GM21390 (cell line): ENCODE measurements around the gene CYP2U1.
A peak's percentile ranks its signal among the peaks of the same experiment; 100 is the strongest.
"Not testable (repeated sequence)": the region's sequence is repeated elsewhere in the genome, so short reads cannot be mapped to it uniquely, and the experiment has no call there.

ENCODE experiments used
- ATAC-seq: cut with Tn5 transposase; IDR thresholded peaks from one replicate; pipeline ENCODE4 v1.9.1; 2021; ENCODE audit not compliant: unreplicated experiment

Gene CYP2U1

DNA sequence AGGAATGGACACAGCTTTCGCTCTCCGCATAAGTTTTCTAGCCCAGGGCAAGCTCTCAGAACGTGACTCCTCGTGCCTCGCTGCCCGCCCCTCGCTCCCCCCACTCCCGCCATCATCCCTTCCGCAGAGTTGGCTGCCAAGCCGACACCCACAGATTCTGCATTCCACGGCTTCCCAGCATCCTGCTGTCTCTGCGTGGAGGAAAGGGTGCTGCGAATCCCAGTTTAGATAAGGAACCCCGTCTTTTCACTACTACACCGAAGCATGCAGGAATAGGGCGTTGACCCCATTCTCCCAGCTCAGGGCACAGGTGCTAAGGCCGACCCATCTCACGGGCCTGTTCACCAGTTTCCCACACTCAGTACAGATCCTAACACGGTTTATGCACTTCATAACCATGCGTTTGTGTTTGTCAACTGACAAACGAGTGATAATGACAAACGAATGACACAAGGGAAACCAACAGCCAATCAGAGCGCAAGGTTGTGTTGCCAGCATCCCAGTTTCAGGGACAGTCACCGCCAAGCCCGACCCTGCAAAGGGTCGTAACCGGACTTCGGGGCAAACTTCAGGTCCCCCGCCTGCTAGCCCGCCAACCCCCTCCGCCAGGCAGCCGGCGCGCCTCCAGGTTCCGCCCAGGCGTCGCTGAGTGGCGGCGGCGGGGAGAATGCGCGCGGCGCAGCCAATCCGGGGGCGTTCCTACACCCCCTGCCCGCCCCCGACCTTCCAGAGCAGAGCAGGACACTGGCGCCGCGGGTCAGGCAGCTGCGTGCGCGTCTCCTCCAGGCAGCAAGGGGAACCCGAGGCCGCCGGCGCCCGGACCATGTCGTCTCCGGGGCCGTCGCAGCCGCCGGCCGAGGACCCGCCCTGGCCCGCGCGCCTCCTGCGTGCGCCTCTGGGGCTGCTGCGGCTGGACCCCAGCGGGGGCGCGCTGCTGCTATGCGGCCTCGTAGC, at the start of gene CYP2U1:
TSS of gene CYP2U1 (plus strand) at position 729 of the 954 bp plus-strand sequence. CDS start at position 824, 95 bp downstream.
- ATAC-seq = peak; percentile 96

DNA sequence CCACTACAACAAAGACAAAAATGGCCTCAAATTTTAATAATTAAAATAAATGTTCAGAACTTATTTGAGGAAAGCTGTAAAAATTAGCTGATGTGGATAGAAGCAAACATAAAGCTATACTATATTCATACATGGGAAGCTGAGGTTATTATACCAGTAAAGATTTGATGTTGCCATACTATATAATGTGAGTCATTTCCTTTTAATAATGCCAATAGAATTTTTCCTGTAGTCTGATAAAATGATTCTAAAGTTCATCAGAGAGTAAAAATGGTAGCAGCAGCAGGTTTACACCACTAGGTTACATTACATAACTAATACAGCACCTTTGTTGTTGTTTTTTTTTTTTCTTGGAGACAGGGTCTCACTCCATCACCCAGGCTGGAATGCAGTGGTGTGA, 45.5 kb upstream of the CYP2U1 start:
- ATAC-seq = no peak

DNA sequence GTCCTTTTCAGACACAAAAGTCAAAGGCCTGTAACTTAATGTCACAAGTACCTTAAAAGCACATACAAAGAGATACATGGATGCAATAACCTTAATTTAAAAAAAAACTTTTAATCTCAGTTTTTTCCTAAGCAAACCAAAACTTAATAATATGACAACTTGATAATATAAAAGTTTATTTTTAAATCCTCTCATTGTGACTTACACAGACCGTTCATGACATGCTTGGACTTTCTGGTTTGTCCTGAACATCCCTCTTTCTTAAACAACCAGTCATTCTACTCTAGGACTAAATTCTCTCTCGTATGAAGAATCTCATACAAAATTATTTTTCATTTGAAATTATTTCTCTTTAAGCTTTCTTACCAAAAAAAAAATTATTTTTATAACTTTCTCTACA, 43.1 kb upstream of the CYP2U1 start:
- no peak for ATAC-seq

DNA sequence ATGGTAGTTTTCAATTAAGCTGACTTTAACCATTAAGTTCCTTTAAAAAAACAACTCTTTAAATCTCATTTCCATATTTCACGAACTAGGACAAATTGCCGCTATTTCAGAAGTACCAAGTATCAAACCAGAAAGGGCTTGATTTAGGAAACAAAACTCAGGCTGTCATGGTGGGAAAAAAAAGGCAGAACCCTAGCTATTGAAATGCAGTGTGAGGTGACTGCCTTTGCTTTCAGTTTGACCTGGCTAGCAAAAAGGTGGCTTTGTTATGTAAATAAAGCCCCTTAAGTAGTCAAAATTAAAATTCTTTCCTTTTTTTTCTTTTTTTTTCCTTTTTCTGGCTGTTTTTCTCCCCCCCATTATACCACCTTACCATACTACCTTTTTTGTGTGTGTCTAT, 40.6 kb upstream of the CYP2U1 start:
- ATAC-seq = no peak

DNA sequence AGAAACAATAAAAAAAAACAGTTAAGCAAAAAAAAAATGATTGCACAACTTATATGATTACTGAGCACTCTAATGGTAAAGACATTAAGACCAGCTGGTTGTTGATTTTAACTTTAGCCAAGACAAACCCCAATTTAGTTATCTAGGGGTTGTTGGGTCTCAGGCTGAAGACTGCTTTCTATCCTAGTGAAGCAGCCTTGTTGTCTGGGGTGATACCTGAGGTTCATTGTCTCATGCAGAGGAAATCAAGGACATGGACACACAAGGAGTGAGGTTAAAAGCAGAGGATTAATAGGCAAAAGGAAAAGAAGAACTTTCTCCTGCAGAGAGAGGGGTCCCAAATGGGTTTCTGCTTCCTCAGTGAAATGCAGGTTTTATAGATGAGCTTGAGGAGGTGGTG, 40.0 kb upstream of the CYP2U1 start:
- ATAC-seq = no peak

DNA sequence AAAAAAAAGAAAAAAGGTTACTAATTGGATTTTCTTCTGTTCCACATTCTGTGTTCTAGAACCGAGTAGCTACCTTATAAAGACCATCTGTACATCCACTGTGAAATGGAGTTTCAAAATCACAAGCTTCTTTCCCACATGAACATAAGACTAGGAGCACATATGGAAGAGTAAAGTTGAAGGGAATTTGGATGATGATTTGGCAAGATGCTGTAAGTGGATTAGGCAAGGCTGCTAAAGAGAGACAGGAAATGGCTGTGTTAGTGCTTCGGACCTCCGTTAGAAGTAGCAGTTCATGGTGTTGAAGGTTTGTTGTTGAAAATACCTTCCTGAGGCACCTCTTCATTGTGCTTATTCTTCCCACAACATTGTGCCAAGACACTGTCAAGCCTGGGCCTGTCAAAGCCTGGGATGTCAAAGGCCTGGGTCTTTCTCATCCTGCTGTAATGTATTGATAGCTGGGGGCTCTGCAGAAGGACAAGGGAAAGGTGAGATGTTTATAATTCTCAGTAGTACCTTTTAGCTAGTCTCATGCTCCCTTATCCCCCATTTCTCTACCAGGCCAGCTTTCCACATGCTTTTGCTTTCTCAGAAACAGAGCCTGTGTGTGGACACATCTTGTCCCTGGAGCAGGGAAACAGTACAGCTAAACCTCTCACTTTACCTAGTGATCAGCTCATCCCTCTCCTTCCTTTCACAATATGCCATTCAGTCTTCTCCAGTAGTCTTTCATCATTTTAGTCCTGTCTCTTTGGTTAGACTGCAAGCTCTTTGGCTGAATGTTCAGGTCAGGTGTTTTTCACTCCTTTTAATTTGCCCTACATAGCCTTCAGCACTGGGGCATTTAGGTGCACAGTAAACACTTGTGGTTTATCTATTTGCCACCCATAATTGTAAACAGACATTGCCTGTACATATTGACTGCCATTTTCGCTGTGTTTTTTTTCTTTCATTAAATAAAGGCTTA, 37.9 kb upstream of the CYP2U1 start:
- no peak for ATAC-seq

DNA sequence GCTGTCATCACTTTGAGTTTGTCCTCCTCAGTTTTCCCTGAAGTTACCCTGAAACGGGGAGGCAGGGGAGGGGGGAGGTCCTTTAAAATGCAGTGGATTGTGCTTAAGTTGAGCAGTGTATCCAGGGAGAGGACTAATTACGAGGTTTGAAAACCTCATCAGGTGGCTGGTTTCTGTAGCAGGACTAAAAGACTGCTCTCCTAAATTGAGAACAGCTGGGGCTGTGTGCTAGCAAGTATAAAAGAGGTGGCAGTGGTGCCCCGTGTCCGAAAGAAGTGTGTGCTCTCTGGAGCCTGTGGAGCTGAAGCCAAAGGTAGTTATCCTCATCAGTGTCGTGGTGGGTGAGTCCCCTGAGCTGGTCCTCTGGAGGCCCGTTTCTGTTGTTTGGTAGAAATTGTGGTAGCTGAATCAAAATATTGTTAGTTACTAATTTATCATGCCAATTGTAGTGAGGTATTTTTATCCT, 37.2 kb upstream of the CYP2U1 start:
- no peak for ATAC-seq

DNA sequence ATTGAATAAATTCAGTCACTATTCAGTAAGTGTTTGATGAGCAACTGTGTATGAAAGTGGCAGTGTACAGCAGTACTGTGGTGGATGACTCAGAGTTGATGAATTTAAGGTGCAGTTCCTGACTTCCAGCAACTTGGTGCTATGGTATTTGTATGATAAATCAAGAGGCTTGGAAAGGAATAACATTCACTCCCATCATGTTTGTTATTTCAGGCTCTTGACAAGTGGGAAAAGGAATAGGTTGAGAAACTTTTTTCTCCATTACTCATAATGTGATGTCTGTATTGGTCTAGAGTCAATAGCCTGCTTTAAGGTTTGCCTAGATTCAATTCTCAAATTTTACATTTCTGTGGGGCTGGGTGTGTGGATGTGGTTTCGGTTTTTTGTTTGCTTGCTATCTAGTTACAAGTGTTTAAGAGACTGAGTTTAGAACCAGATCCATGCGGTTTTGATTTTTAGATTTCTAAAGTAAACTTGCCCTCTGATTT, 35.1 kb upstream of the CYP2U1 start:
- ATAC-seq = no peak

DNA sequence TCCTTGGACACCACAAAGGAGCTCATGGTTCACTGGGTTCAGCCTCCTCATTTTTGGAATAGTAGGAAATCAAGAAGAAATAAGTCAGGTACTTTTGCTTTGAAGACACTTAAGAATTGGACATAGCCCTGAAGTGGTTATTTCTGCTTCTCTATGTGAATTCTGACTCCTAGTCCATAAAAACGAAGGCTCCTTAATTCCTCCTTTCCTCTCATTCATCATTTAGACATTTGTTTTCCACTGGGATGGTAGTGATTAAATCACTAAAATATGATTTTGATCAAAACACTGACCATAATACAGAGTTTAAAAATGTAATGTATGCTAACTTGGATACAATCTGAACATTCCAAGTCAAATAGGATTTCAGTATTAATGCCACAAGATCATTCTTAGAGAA, 34.7 kb upstream of the CYP2U1 start:
- ATAC-seq = no peak

DNA sequence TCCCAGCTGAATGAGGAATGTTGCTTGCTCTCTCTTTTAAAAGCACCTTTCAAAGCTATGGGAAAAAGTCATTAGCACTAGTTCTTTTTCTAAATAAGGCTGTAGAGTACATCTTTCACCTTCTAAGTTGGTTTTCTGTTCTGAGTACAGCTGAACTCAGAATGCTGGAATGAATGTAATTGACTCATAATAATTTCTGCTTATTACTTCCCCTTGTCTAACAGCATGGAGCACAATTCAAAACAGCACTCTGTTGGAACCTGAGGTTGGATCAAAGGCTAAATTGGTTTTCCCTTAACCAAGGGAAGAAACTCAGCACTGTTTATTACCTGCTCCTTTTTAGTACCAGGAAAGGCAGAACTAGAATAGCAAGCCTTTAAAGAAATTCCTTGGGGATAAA, 33.5 kb upstream of the CYP2U1 start:
- ATAC-seq = no peak

DNA sequence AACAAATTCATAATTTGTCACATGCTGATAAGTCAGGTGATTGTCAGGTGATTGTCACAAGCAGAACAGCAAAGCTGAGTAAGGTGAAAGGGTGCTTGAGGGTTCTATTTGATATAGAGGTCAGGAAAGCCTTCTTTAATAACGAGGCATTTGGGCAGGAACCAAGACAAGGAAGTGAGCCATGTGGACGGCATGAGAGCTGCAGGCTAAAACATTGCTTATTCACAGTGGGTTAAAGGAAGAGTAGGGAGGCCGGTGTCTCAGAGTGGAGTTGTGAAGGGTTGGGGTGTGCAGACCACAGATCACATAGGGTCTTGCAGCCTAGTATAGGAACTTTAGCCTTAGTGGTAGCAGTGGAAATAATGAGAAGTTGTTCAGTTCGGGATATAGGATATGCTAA, 31.3 kb upstream of the CYP2U1 start:
- no peak for ATAC-seq

DNA sequence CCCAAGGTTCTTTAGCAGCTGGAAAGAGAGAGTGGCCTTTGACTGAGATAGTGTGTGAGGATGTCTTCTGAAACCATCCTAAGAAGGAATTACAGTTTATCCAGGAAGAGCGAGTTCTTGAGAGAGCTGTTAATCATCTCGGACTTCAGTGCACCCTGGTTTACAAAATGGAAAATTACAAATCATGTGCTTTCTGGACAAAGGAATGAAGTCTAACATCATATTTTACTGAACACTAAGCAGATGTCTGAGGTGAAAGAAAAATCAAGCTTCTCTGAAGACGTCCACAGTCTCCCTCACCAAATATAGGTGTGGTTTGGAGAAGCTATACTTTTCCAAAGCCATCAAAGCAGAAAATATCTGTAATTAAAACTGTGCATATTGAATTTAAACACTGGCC, 30.8 kb upstream of the CYP2U1 start:
- no peak for ATAC-seq

DNA sequence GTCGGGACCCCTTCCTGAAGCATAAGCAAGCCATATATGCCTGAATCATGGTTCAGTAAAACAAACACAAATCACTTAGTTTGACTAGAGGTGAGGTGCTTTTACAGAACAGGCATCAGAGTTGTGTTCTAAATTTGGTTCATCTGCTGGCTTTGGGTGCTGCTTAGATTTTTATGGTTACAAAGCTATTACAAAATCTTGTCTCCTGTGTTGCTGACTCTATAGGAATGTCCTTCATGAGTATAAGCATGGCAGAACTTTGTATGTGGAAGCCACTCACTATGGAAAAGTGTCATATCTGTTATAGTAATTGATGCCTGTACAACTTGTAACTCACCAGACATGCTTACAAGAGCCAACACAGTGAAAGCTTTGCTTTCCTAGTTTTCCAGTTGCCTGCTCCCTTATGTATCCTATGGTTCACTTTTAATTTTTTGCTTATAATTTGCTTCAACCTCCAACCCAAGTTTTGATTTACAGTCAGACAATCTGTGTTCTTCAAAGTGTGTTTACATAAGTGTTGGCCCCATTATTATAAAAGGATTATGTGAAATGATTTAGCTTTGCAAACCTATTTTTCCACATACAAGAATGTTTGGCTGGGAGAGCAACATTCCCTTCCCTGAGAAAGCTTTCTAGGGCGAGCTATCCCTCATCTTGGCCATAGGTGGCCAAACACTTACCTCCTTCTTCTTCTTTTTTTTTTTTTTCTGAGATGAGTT, 30.0 kb upstream of the CYP2U1 start:
- ATAC-seq = no peak

DNA sequence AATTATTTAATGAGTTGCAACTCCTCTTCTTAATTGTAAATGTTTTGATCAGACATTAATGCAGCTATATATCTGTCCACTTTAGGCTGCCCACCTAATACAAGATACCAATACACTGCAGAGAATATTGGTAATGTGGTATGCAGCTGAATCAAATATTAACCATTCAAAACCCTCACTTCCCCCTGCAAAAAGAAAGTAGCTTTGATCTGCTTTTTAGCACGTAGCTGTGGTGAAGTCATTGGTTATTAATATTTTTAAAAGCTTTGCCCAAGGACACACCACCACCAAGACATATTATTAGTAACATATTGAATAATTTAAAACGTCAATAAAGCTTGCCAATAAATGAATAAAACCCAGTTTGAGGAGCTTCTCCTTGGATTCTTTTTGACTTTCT, 28.6 kb upstream of the CYP2U1 start:
- peak; percentile 73 for ATAC-seq

DNA sequence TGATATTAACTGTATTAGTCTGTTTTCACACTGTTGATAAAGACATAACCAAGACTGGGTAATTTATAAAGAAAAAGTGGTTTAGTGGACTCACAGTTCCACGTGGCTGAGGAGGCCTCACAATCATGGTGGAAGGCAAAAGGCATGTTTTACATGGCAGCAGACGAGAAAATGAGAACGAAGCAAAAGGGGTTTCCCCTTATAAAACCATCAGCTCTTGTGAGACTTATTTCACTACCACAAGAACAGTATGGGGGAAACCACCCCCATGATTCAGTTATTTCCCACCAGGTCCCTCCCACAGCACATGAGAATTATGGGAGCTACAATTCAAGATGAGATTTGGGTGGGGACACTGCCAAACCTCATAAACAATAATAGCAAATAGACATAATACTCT, 26.3 kb upstream of the CYP2U1 start:
- not testable (repeated sequence) for ATAC-seq

DNA sequence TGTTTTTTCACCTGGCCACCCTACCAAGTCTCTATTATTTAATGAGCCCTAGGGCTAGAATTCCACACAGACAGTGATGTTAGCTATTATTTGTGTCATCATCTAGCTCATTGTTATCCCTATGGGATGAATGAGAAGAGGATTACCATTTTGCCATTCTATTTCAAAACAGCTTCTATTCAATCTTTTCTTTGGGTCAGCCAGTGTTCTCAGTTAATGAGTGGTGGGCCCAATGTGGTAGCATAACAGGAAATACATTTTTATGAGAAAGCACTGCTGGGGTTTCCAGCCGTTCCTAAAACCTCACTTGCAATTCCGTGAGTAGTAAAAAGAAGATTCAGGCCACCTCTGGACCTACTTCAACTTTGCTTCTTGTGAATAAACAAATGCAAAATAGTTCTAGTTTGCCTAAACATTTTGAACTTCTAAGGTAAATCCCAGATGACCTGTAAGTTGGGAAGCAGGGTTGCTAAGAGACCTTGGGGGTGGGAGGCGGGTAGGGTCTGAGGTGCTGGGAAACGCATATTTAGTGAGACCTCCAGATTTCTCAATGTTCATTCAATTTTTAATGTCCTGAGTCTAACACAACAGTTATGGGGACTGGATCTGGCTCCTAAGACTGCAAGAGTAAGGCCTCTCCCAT, 24.8 kb upstream of the CYP2U1 start:
- no peak for ATAC-seq

DNA sequence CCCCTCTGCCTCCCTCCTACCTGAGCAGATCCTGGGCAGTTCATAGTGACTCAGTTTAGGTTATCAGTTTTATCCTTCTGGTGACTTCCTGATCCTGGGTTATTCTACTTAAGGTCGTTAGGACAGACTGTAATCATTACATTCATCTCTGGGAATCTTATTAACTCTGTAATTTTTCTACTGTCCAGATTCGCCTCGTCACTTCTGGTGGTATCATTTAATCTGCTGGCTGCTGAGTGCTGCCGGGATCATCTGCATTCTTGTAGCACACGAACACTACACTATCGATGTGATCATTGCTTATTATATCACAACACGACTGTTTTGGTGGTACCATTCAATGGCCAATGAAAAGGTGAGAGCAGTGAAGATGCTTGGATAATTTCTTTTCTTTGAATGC, 23.0 kb upstream of the CYP2U1 start:
- ATAC-seq = no peak

DNA sequence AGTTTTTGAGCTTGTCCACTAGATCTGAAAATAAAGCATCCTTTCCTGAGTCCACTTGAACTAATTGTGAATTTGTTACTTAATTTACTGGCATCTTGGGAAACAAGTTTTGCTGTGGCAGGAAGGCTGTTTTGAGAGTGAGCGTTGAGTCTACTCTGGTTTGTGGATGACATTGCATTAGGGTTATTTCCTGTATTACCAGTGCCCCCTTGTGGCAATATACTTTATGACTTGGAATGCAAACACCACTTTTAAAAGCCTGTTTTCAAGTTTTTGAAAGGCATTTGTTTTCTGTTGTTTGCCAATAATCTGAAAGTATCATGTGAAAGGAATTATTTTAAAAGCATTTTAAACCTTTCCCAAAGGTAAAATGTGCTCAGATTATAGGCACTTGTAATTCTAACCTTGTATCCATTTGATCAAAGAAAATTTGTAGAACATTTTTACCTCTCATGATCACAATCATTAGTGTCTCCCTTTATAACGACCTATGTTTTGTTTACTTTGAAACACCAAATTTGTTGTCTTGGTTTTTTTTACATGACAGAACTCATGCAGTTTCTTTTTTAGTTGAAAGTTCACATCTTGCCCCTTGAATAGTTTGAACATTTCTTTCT, 18.0 kb upstream of the CYP2U1 start:
- peak; percentile 95 for ATAC-seq

DNA sequence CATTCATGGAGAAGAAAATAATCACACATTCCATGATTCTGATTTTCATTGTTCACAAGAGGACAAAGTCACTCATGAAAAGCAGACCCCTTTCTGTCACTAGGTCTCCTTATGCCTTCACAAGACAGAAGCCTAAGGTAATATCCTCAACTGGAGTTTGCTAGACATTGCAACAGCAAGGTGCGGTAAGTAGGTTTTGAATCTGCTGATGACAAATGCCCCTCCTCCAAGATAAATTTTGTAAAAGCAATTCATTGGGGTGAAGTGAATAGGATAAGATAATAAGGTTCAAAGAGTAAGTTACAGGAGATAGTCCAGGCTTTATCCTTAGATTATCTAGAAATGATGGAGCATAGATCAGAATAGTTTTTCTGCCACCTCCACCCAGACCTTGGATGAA, 16.1 kb upstream of the CYP2U1 start:
- no peak for ATAC-seq

DNA sequence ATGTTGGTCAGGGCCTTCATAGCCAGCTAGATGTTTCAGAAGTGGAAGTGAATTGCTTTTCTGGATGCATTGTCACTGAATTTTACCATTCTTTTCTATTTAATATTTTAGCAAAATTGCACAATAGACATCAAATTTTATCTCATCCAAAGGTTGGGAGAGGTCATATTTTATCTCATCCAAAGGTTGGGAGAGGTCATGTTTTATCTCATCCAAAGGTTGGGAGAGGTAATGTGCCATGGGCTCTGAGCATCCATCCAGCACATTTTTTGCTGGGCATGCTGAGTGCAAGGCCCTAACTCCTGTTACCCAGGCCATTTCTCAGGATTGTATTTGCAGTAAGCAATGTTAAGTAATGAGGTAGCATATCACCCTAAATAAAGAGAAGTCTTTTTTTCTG, 14.7 kb upstream of the CYP2U1 start:
- ATAC-seq = no peak
